Activated effector memory CD4-positive, alpha-beta T cell treated with anti-CD3 and anti-CD28 coated beads, Interleukin-2, amount 50 U/mL, for 16 hours (primary cell): Measurements from ENCODE around the gene ABCF2.

Source experiments
- DNase-seq: peaks from one replicate; pipeline ENCODE4 v3.0.0-alpha.2; 2020

Gene ABCF2

GRCh38 chr7:151215396-151215795, 11.6 kb downstream of the ABCF2 start:
- DNase-seq: no peak

GRCh38 chr7:151213826-151214225, 13.2 kb downstream of the ABCF2 start:
- no peak for DNase-seq

GRCh38 chr7:151212626-151213025, 14.4 kb downstream of the ABCF2 start:
- DNase-seq: no peak

GRCh38 chr7:151211155-151211772, 15.7 kb downstream of the ABCF2 start:
- no peak for DNase-seq

- DNase-seq: no peak
Measured at GRCh38 chr7:151210087-151210854, 16.7 kb downstream of the ABCF2 start, which contains the start of gene H2BK1. TSS of gene H2BK1 (minus strand) at chr7:151210488. CDS start at chr7:151210318, 170 bp downstream.

GRCh38 chr7:151209588-151209987, 17.4 kb downstream of the ABCF2 start:
- DNase-seq: no peak

- DNase-seq: no peak
Measured at GRCh38 chr7:151208253-151208862, 18.6 kb downstream of the ABCF2 start.

- no peak for DNase-seq
Measured at GRCh38 chr7:151207804-151208203, 19.2 kb downstream of the ABCF2 start.

- no peak for DNase-seq
Measured at GRCh38 chr7:151207315-151207714, 19.7 kb downstream of the ABCF2 start.

GRCh38 chr7:151206914-151207313, 20.1 kb downstream of the ABCF2 start:
- no peak for DNase-seq

GRCh38 chr7:151205730-151206129, 21.3 kb downstream of the ABCF2 start:
- DNase-seq: no peak

- no peak for DNase-seq
Measured at GRCh38 chr7:151204383-151205032, 22.5 kb downstream of the ABCF2 start.

GRCh38 chr7:151202836-151203235, 24.2 kb downstream of the ABCF2 start:
- no peak for DNase-seq

GRCh38 chr7:151201751-151202150, 25.3 kb downstream of the ABCF2 start:
- DNase-seq: no peak

GRCh38 chr7:151201344-151201743, 25.7 kb downstream of the ABCF2 start:
- DNase-seq: no peak

GRCh38 chr7:151198945-151199848, 27.8 kb downstream of the ABCF2 start:
- DNase-seq: no peak

- DNase-seq: no peak
Measured at GRCh38 chr7:151197932-151198331, 29.1 kb downstream of the ABCF2 start.

- DNase-seq: no peak
Measured at GRCh38 chr7:151195616-151196450, 31.2 kb downstream of the ABCF2 start.

GRCh38 chr7:151194188-151194587, 32.8 kb downstream of the ABCF2 start:
- no peak for DNase-seq

GRCh38 chr7:151193203-151193978, 33.6 kb downstream of the ABCF2 start:
- DNase-seq: no peak
